A549 (cell line): Measurements from ENCODE around the gene DDX3X. TPM values are rescaled to one million over a fixed set of nuclear protein-coding genes. Genes with fewer than 3 reads are reported as not detected.

Experiments
- ATAC-seq, 2 experiments: fragments of 200-7000 bp in 1 of 2; fragments of >200 bp in 1 of 2; cut with Nextera tagmentation in 1 of 2; cut with Tn5 transposase in 1 of 2; 3 replicates each; pipeline versions ENCODE4 v1.8.0 to v1.9.1; 2018 to 2020; ENCODE audit warnings: mild to moderate bottlenecking in 1 of 2, moderate library complexity in 1 of 2
- CTCF ChIA-PET: fragments of 300-600 bp; sonication (Branson Sonifier 250); formaldehyde crosslinking; extraction: SDS; loops from one replicate; lab custom pipeline; 2021; ENCODE audit warnings: antibody characterized with exemption, inconsistent platforms; lab: Yijun Ruan, JAX
- POLR2A ChIA-PET: fragments of 350-600 bp; formaldehyde crosslinking; extraction: SDS; loops from one replicate; lab custom pipeline; 2021; ENCODE audit warnings: antibody characterized with exemption, inconsistent platforms; lab: Yijun Ruan, JAX
- DNase-seq, 2 experiments: peaks; one replicate each; pipeline versions ENCODE4 v3.0.0 to v3.0.0-alpha.2; 2011 to 2016; ENCODE audit warnings: low read depth in 1 of 2, low spot score in 1 of 2
- FAIRE-seq: peaks from 2 replicates; lab custom pipeline; 2011; peaks lifted over from hg19 to GRCh38; lab: Jason Lieb, UNC
- H3K27ac ChIP-seq, 2 experiments: fragments of >200 bp; sonication (Bioruptor Twin); formaldehyde crosslinking; 3 replicates each; pipeline ENCODE4 v1.5.1; 2016 to 2017
- H3K4me1 ChIP-seq: fragments of >200 bp; sonication (Bioruptor Twin); formaldehyde crosslinking; 3 replicates; pipeline ENCODE4 v1.6.1; 2016
- H3K4me2 ChIP-seq: fragments of >200 bp; sonication (Bioruptor Twin); formaldehyde crosslinking; 3 replicates; pipeline ENCODE4 v1.6.1; 2016
- H3K4me3 ChIP-seq: fragments of >200 bp; sonication (Bioruptor Twin); formaldehyde crosslinking; 3 replicates; pipeline ENCODE4 v1.5.1; 2016
- H3K9me3 ChIP-seq: fragments of >200 bp; sonication (Bioruptor Twin); formaldehyde crosslinking; 3 replicates; pipeline ENCODE4 v1.6.1; 2016
- BHLHE40 ChIP-seq: IDR thresholded peaks from 2 replicates; pipeline ENCODE4 v1.6.1; 2012; ENCODE audit warnings: low read depth, low read length, inconsistent platforms
- CBX8 ChIP-seq: fragments of 200-600 bp; sonication (generic); IDR thresholded peaks from 2 replicates; pipeline ENCODE4 v1.6.1; 2016
- EHF ChIP-seq: fragments of 250-450 bp; sonication (Bioruptor Pico); IDR thresholded peaks from 2 replicates; pipeline ENCODE4 v1.5.0; 2020; ENCODE audit warnings: mild to moderate bottlenecking
- EHMT2 ChIP-seq: fragments of 200-600 bp; sonication (generic); IDR thresholded peaks from 2 replicates; pipeline ENCODE4 v1.6.1; 2016; ENCODE audit warnings: antibody characterized with exemption, low read depth, mild to moderate bottlenecking, moderate library complexity
- FOSB ChIP-seq: fragments of 250-450 bp; sonication (Bioruptor Pico); IDR thresholded peaks from 2 replicates; pipeline ENCODE4 v1.5.0; 2020; ENCODE audit warnings: mild to moderate bottlenecking, moderate library complexity
- FOSL2 ChIP-seq, 2 experiments: fragments of 450-650 bp in 1 of 2; fragments of >200 bp in 1 of 2; sonication (Bioruptor Twin) in 1 of 2; formaldehyde crosslinking; IDR thresholded peaks; 2 replicates each; pipeline versions ENCODE4 v1.5.0 to v1.6.1; 2016 to 2020; ENCODE audit warnings: mild to moderate bottlenecking in 1 of 2, moderate library complexity in 1 of 2
- FOXS1 ChIP-seq: fragments of 250-450 bp; sonication (Bioruptor Pico); IDR thresholded peaks from 2 replicates; pipeline ENCODE4 v1.5.0; 2020; ENCODE audit warnings: mild to moderate bottlenecking, moderate library complexity
- GATA3 ChIP-seq: IDR thresholded peaks from 2 replicates; pipeline ENCODE4 v1.6.1; 2012; ENCODE audit warnings: borderline replicate concordance
- HDAC2 ChIP-seq: fragments of 200-600 bp; sonication (generic); IDR thresholded peaks from 2 replicates; pipeline ENCODE4 v1.6.1; 2016
- HEYL ChIP-seq: fragments of 250-450 bp; sonication (Bioruptor Pico); IDR thresholded peaks from 2 replicates; pipeline ENCODE4 v1.8.0; 2021; ENCODE audit warnings: mild to moderate bottlenecking, moderate library complexity
- HOXA7 ChIP-seq: fragments of 250-450 bp; sonication (Bioruptor Pico); IDR thresholded peaks from 2 replicates; pipeline ENCODE4 v1.5.0; 2020; ENCODE audit warnings: mild to moderate bottlenecking, moderate library complexity
- JUN ChIP-seq, 2 experiments: fragments of >200 bp; sonication (Bioruptor Twin); formaldehyde crosslinking; IDR thresholded peaks; 2 replicates in 1 of 2; 3 replicates in 1 of 2; pipeline ENCODE4 v1.6.1; 2016 to 2017
- MAZ ChIP-seq: fragments of 150-350 bp; IDR thresholded peaks from 2 replicates; pipeline ENCODE4 v1.6.1; 2014; ENCODE audit warnings: antibody characterized with exemption, low read depth, low read length, borderline replicate concordance
- MYC ChIP-seq: IDR thresholded peaks from 2 replicates; pipeline ENCODE4 v1.6.1; 2012; ENCODE audit warnings: mild to moderate bottlenecking, inconsistent platforms, low read length, improper control_type of control experiment, borderline replicate concordance
- NFE2L2 ChIP-seq: fragments of 150-350 bp; conservative IDR thresholded peaks from 2 replicates; pipeline ENCODE4 v1.6.1; 2014; ENCODE audit warnings: low read length
- NR3C1 ChIP-seq: fragments of >200 bp; sonication (Bioruptor Twin); formaldehyde crosslinking; IDR thresholded peaks from 3 replicates; pipeline ENCODE4 v1.6.1; 2017
- POLR2A ChIP-seq: IDR thresholded peaks from 2 replicates; pipeline ENCODE4 v1.6.1; 2012; ENCODE audit warnings: mild to moderate bottlenecking, low read length
- POLR2AphosphoS2 ChIP-seq: conservative IDR thresholded peaks from 2 replicates; pipeline ENCODE4 v1.6.1; 2012; ENCODE audit warnings: low read length, improper control_type of control experiment, inconsistent platforms
- RFX5 ChIP-seq: fragments of 450-650 bp; IDR thresholded peaks from 2 replicates; pipeline ENCODE4 v1.7.1; 2014; ENCODE audit warnings: antibody characterized with exemption, mild to moderate bottlenecking, moderate library complexity
- SREBF2 ChIP-seq: fragments of 450-650 bp; IDR thresholded peaks from 2 replicates; pipeline ENCODE4 v1.6.1; 2014; ENCODE audit warnings: mild to moderate bottlenecking, moderate library complexity
- TFCP2L1 ChIP-seq: fragments of 250-450 bp; sonication (Bioruptor Pico); IDR thresholded peaks from 2 replicates; pipeline ENCODE4 v1.5.0; 2021; ENCODE audit warnings: mild to moderate bottlenecking
- TP53 ChIP-seq: fragments of 250-450 bp; sonication (Bioruptor Pico); IDR thresholded peaks from 2 replicates; pipeline ENCODE4 v1.5.0; 2021; ENCODE audit warnings: mild to moderate bottlenecking, moderate library complexity
- ZC3H11A ChIP-seq: fragments of 450-650 bp; IDR thresholded peaks from 2 replicates; pipeline ENCODE4 v1.6.1; 2014; ENCODE audit warnings: antibody characterized with exemption, mild to moderate bottlenecking
- ZNF302 ChIP-seq: fragments of 250-450 bp; sonication (Bioruptor Pico); IDR thresholded peaks from 2 replicates; pipeline ENCODE4 v1.9.0; 2021; ENCODE audit warnings: inconsistent platforms, mild to moderate bottlenecking, moderate library complexity
- WGBS: methylation state at CpG from one replicate; pipeline ENCODE4 v1.1.6; 2017; ENCODE audit errors: missing lambda C conversion rate; 5-methylcytosine and 5-hydroxymethylcytosine counted together
- polyA plus RNA-seq, 4 experiments: library from polyadenylated mRNA; depleted of rRNA in 3 of 4; stranded (reverse); fragments of >200 nt; fragmentation: RNase III in 1 of 4; extraction: RNeasy Plus Mini Kit Qiagen cat#74134 plus additional on column Dnase treatment in 1 of 4; gene quantifications; 2 replicates in 3 of 4; 3 replicates in 1 of 4; pipeline ENCODE4 v1.2.3, GENCODE V29; 2011 to 2017
- TF ChIP-seq, protein P1 (sequence below): IDR thresholded peaks from 2 replicates; pipeline ENCODE4 v1.6.1; 2012
- TF ChIP-seq, protein P2 (sequence below): fragments of 250-450 bp; sonication (Bioruptor Pico); IDR thresholded peaks from 2 replicates; pipeline ENCODE4 v1.5.0; 2020; ENCODE audit warnings: low read depth, mild to moderate bottlenecking, moderate library complexity
- TF ChIP-seq, protein P3 (sequence below): IDR thresholded peaks from 2 replicates; pipeline ENCODE4 v1.6.1; 2012; ENCODE audit warnings: low read depth, borderline replicate concordance
- TF ChIP-seq, protein P4 (sequence below): IDR thresholded peaks from 2 replicates; pipeline ENCODE4 v1.6.1; 2012

DDX3X gene
- polyA plus RNA-seq, 2 of the 4 experiments (the other 2 are of a cell fraction): 216 to 341 TPM

DNA sequence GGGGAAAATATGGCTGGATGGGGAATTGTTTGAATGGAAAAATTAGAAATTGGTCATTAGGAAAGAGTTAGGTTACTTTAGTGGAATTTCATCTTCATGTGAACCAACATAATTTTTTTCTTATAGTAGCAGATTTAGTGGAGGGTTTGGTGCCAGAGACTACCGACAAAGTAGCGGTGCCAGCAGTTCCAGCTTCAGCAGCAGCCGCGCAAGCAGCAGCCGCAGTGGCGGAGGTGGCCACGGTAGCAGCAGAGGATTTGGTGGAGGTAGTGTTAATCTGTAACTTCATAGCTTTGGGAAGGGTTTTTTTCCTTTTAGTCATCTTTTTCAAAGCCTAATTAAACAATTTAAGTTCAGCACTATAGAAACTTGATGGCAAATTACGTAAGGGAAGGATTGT lies 13.2 kb downstream of the DDX3X start:
- 92% methylated on average over 8 of the region's 8 CpGs for WGBS

DNA sequence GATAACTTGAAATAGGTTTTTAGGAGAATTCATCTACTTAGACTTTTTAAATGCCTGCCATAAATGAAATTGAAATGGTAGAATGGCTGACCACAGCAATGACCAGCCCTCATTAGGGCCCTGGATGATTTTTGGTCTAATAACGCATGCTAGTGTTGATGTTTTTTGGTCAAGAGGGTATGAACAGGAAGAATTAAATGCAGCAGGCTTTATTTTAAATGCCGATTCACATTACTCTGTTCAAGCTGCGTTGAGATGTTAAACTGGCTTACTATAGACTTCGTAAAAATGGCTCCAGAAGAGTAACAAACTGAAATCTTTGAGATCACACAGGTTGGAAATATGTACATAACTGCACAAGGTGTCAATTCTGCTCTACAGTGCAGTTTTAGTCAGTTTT lies 14.6 kb downstream of the DDX3X start:
- WGBS: 81% methylated on average over 4 of the region's 4 CpGs
- Histone ChIP-seq H3K4me3 (no peak overlapping the region), H3K4me1 (peaks cover 59% of the 10 kb centered on the region), H3K27ac (no peak overlapping the region), H3K4me2 (no peak overlapping the region), H3K9me3 (no peaks in the 10 kb centered on the region)
- ChIA-PET CTCF (no interaction called here), POLR2A (no interaction called here)
- DNase-seq (no peak), ATAC-seq (no peak), FAIRE-seq (no peak)
- TF ChIP-seq NFE2L2 (no peak), MYC (no peak), MAZ (no peak), ZC3H11A (no peak), NR3C1 (no peak), GATA3 (no peak), FOXS1 (CRISPR knock-in tag) (no peak), ZNF302 (CRISPR knock-in tag) (no peak), HDAC2 (no peak), RFX5 (no peak), JUN (IDR thresholded peaks at IDR 0.05) (no peak), EHMT2 (no peak), HOXA7 (CRISPR knock-in tag) (no peak)
- TF ChIP-seq, protein P1, sequence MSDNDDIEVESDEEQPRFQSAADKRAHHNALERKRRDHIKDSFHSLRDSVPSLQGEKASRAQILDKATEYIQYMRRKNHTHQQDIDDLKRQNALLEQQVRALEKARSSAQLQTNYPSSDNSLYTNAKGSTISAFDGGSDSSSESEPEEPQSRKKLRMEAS: no peak
- TF ChIP-seq, protein P2, sequence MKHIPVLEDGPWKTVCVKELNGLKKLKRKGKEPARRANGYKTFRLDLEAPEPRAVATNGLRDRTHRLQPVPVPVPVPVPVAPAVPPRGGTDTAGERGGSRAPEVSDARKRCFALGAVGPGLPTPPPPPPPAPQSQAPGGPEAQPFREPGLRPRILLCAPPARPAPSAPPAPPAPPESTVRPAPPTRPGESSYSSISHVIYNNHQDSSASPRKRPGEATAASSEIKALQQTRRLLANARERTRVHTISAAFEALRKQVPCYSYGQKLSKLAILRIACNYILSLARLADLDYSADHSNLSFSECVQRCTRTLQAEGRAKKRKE: no peak
- TF ChIP-seq, protein P3, sequence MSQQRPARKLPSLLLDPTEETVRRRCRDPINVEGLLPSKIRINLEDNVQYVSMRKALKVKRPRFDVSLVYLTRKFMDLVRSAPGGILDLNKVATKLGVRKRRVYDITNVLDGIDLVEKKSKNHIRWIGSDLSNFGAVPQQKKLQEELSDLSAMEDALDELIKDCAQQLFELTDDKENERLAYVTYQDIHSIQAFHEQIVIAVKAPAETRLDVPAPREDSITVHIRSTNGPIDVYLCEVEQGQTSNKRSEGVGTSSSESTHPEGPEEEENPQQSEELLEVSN: no peak
- TF ChIP-seq, protein P4, sequence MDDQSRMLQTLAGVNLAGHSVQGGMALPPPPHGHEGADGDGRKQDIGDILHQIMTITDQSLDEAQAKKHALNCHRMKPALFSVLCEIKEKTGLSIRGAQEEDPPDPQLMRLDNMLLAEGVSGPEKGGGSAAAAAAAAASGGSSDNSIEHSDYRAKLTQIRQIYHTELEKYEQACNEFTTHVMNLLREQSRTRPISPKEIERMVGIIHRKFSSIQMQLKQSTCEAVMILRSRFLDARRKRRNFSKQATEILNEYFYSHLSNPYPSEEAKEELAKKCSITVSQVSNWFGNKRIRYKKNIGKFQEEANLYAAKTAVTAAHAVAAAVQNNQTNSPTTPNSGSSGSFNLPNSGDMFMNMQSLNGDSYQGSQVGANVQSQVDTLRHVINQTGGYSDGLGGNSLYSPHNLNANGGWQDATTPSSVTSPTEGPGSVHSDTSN: no peak

More for the DNA sequence above, 13.2 kb downstream of the DDX3X start:
- Histone ChIP-seq H3K9me3 (no peaks in the 10 kb centered on the region), H3K4me3 (no peak overlapping the region), H3K27ac (no peak overlapping the region), H3K4me1 (peaks cover 53% of the 10 kb centered on the region), H3K4me2 (no peak overlapping the region)
- DNase-seq (no peak), FAIRE-seq (no peak), ATAC-seq (no peak)
- ChIA-PET POLR2A (no interaction called here), CTCF (interaction anchor here (0.9 kb wide), 1 partner anchor 64 kb away, joined by 3 read pairs; no protein-coding TSS in a partner anchor)
- TF ChIP-seq POLR2A (no peak), FOXS1 (CRISPR knock-in tag) (no peak)

DNA sequence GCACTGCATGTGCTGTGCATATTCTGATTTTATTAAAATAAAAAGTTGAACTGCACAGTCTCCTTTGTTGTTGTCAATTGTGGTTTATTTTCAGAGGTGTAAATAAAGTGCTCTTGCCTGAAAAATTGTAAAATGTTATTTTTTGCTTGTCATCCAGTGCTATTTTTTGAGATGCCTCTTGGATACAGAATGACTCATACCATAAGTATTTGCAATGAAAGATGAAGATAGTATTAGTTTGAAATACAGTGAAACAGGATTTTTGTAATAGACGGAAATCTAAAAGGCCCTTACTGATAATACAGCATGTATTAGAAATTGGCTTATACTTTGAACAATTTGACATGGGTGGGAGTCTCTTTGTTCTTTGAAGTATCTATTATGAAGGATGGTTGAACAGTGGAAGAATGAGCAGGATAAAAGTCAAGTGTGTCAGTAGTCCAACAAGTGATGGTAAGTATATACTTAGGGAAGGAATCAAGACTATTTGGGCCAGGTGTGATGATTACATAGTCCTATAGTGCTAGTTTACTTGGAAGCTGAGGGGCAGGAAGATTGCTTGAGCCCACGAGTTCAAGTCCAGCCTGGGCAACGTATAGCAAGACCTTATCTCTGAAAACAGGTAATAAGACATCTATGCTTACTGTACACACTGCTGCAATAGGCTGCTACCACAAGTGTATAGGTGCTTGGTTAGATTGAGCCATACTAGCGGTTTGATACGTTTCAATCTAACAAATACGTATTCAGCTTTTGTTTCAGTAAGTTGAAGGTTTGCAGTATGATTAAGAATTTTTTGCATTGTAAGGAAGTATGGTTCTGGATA lies 16.4 kb downstream of the DDX3X start:
- DNase-seq (peak in 1 of 2 experiments; percentile 24), ATAC-seq (peak; percentile 1 to 12; a peak in 4 of 6 replicates)
- 85% methylated on average over 6 of the region's 6 CpGs for WGBS
- Histone ChIP-seq H3K4me3 (no peak overlapping the region), H3K27ac (no peak overlapping the region), H3K9me3 (no peaks in the 10 kb centered on the region), H3K4me2 (no peak overlapping the region), H3K4me1 (peaks cover 59% of the 10 kb centered on the region)
- CTCF ChIA-PET: no interaction called here
- TF ChIP-seq HOXA7 (CRISPR knock-in tag) (peak; percentile 91; the same call in 1 of the 2 replicates), TP53 (CRISPR knock-in tag) (peak; percentile 80), POLR2AphosphoS2 (peak; percentile 99), BHLHE40 (no peak), RFX5 (0 out of 2 replicates have a peak, but pooled peaks have one; percentile 47), CBX8 (no peak), FOSL2 (IDR thresholded peaks at IDR 0.05) (no peak), FOSL2 (CRISPR knock-in tag; IDR thresholded peaks at IDR 0.05) (peak; percentile 77), HEYL (CRISPR knock-in tag) (0 out of 2 replicates have a peak, but pooled peaks have one; percentile 10), EHF (CRISPR knock-in tag) (no peak), MAZ (no peak), TFCP2L1 (CRISPR knock-in tag) (no peak; the same call in none of the 2 replicates), MYC (no peak), FOSB (peak; percentile 96), SREBF2 (no peak), GATA3 (no peak), HDAC2 (no peak)
- TF ChIP-seq, protein P2: peak; percentile 73; the same call in 1 of the 2 replicates
- TF ChIP-seq, protein P4: no peak
- TF ChIP-seq, protein P1: no peak
- TF ChIP-seq, all 56 proteins: peak for 8
- FAIRE-seq: peak; percentile 18
- POLR2A ChIA-PET: interaction anchor here (1.1 kb wide), 1 partner anchor 17 kb away, joined by 3 read pairs; the partner anchor contains the start of gene DDX3X
